HEK293 (cell line): ENCODE results near the gene CXCL14.

Experiments
- CTCF ChIA-PET: fragments of 350-600 bp; formaldehyde crosslinking; extraction: SDS; loops from one replicate; lab custom pipeline; 2021; ENCODE audit warnings: antibody characterized with exemption; lab: Yijun Ruan, JAX
- POLR2A ChIA-PET: fragments of 300-600 bp; formaldehyde crosslinking; extraction: SDS; loops from one replicate; lab custom pipeline; 2020; ENCODE audit warnings: antibody characterized with exemption, inconsistent platforms; lab: Yijun Ruan, JAX
- H3K27ac ChIP-seq: fragments of 200-500 bp; sonication (Bioruptor generic); 2 replicates; pipeline ENCODE4 v1.5.1; 2014; ENCODE audit warnings: low read depth, low read length, control low read depth, inconsistent platforms; ENCODE audit errors: extremely low read depth
- H3K36me3 ChIP-seq, 2 experiments: fragments of 200-500 bp in 1 of 2; sonication (Bioruptor generic) in 1 of 2; 1 replicate in 1 of 2; 2 replicates in 1 of 2; pipeline ENCODE4 v1.5.1; 2014 to 2017; ENCODE audit warnings: inconsistent platforms in 2 of 2, low read length in 2 of 2; ENCODE audit not compliant: control insufficient read depth in 2 of 2, insufficient read depth in 1 of 2
- H3K4me1 ChIP-seq: fragments of 200-500 bp; sonication (Bioruptor generic); 2 replicates; pipeline ENCODE4 v1.5.1; 2014; ENCODE audit warnings: mild to moderate bottlenecking, low read length, inconsistent platforms; ENCODE audit not compliant: control insufficient read depth, insufficient read depth
- H3K4me3 ChIP-seq: 2 replicates; pipeline ENCODE4 v1.5.1; 2011; ENCODE audit warnings: low read depth, mild to moderate bottlenecking, control low read depth, low read length, moderate library complexity
- H3K9me3 ChIP-seq: fragments of 200-500 bp; sonication (Bioruptor generic); 2 replicates; pipeline ENCODE4 v1.5.1; 2014; ENCODE audit warnings: low read depth, low read length, inconsistent platforms; ENCODE audit not compliant: control insufficient read depth, insufficient read depth
- HOXA7 ChIP-seq: sonication (generic); formaldehyde crosslinking; IDR thresholded peaks from 2 replicates; pipeline ENCODE4 v1.8.1; 2022; ENCODE audit warnings: missing genetic modification reagents, borderline replicate concordance
- ZBTB48 ChIP-seq: fragments of 450-650 bp; formaldehyde crosslinking; IDR thresholded peaks from 2 replicates; pipeline ENCODE4 v1.5.1; 2016; ENCODE audit warnings: missing biosample characterization, missing genetic modification characterization
- ZFP69B ChIP-seq: fragments of 450-650 bp; formaldehyde crosslinking; IDR thresholded peaks from 2 replicates; pipeline ENCODE4 v1.5.1; 2016; ENCODE audit warnings: missing biosample characterization, missing genetic modification characterization
- ZIC2 ChIP-seq: fragments of 450-650 bp; formaldehyde crosslinking; IDR thresholded peaks from 2 replicates; pipeline ENCODE4 v1.5.1; 2016; ENCODE audit warnings: missing biosample characterization, missing genetic modification characterization
- ZNF202 ChIP-seq: fragments of 450-650 bp; formaldehyde crosslinking; IDR thresholded peaks from 2 replicates; pipeline ENCODE4 v1.5.1; 2016; ENCODE audit warnings: missing biosample characterization, missing genetic modification characterization, borderline replicate concordance
- ZNF223 ChIP-seq: fragments of 450-650 bp; formaldehyde crosslinking; IDR thresholded peaks from 2 replicates; pipeline ENCODE4 v1.5.1; 2016; ENCODE audit warnings: missing biosample characterization, missing genetic modification characterization
- ZNF423 ChIP-seq: fragments of 450-650 bp; formaldehyde crosslinking; IDR thresholded peaks from 2 replicates; pipeline ENCODE4 v1.5.1; 2016; ENCODE audit warnings: missing biosample characterization, missing genetic modification characterization
- ZNF510 ChIP-seq: fragments of 450-650 bp; formaldehyde crosslinking; IDR thresholded peaks from 2 replicates; pipeline ENCODE4 v1.5.1; 2018; ENCODE audit warnings: mild to moderate bottlenecking, missing genetic modification characterization, missing biosample characterization; ENCODE audit not compliant: insufficient replicate concordance
- ZNF521 ChIP-seq: fragments of 450-650 bp; formaldehyde crosslinking; IDR thresholded peaks from 2 replicates; pipeline ENCODE4 v1.5.1; 2017; ENCODE audit warnings: missing biosample characterization, mild to moderate bottlenecking, missing genetic modification characterization
- ZNF629 ChIP-seq: fragments of 450-650 bp; formaldehyde crosslinking; IDR thresholded peaks from 2 replicates; pipeline ENCODE4 v1.5.1; 2017; ENCODE audit warnings: missing biosample characterization, missing genetic modification characterization
- ZNF654 ChIP-seq: fragments of 450-650 bp; formaldehyde crosslinking; IDR thresholded peaks from 2 replicates; pipeline ENCODE4 v1.5.1; 2016; ENCODE audit warnings: low read depth, missing biosample characterization, missing genetic modification characterization
- ZNF707 ChIP-seq: fragments of 450-650 bp; formaldehyde crosslinking; IDR thresholded peaks from 2 replicates; pipeline ENCODE4 v1.5.1; 2016; ENCODE audit warnings: missing biosample characterization, missing genetic modification characterization
- ZNF768 ChIP-seq: fragments of 450-650 bp; formaldehyde crosslinking; IDR thresholded peaks from 2 replicates; pipeline ENCODE4 v1.5.1; 2018; ENCODE audit warnings: missing biosample characterization, mild to moderate bottlenecking, missing genetic modification characterization
- TF ChIP-seq, protein P1 (sequence below): fragments of 450-650 bp; formaldehyde crosslinking; IDR thresholded peaks from 2 replicates; pipeline ENCODE4 v1.5.1; 2016; ENCODE audit warnings: missing biosample characterization, missing genetic modification characterization
- TF ChIP-seq, protein P2 (sequence below): fragments of 450-650 bp; formaldehyde crosslinking; IDR thresholded peaks from 2 replicates; pipeline ENCODE4 v1.5.1; 2017; ENCODE audit warnings: missing biosample characterization, missing genetic modification characterization
- TF ChIP-seq, protein P3 (sequence below): fragments of 450-650 bp; formaldehyde crosslinking; IDR thresholded peaks from 2 replicates; pipeline ENCODE4; 2016; ENCODE audit warnings: missing biosample characterization, missing genetic modification characterization
- TF ChIP-seq, protein P4 (sequence below): fragments of 450-650 bp; formaldehyde crosslinking; IDR thresholded peaks from 2 replicates; pipeline ENCODE4 v1.5.1; 2016; ENCODE audit warnings: missing biosample characterization, missing genetic modification characterization

CXCL14 gene

DNA sequence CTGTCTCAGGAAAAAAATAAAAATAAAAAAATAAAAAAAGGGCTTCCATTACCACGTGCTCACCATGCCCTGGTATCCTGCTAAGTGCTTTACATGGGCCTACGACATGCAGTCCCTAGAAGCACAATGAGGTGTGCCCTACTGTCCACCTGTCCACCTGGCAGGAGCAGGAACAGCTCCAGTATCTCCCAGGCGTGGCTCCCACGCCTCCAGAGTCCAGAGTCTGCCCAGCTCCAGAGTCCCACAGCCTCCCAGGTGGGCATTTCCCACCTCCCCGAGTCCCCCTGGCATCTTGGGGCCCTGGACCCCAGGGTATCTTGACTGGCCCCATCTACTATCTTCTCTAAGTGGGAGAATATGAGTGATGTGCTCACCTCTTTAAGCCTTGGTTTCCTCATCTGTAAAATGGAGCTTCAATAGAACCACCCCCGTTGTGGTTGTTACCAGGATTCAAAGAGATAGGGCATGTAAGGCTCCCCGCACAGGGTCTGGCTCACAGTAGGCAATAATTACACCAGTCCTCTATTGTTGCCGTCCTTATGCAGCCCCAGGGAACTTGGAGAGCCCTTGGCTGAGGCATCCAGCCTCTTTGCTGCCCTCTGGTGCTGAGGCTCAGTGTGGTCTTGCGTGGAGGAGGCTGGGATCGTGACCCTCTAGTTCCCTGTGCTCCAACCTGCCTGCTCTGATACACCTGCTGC, 8.9 kb downstream of the CXCL14 start:
- H3K4me1 ChIP-seq: no peaks in the 10 kb centered on the region
- ChIA-PET CTCF (interaction anchor here (0.6 to 17.7 kb wide), 23 partner anchors 9 to 500 kb away, joined by 3 to 575 read pairs (median 3); partner anchors contain the start of genes CXCL14 and SLC25A48), POLR2A (no interaction called here)
- no peak overlapping the region for H3K4me3 ChIP-seq
- H3K36me3 ChIP-seq: no peaks in the 10 kb centered on the region
- H3K9me3 ChIP-seq: no peaks in the 10 kb centered on the region
- TF ChIP-seq ZNF510 (tag by site-specific recombination) (no peak), ZIC2 (peak; percentile 73), ZBTB48 (tag by site-specific recombination) (peak; percentile 77), ZNF654 (tag by site-specific recombination) (0 out of 2 replicates have a peak, but pooled peaks have one; percentile 14)
- H3K27ac ChIP-seq: no peak overlapping the region

GRCh38 chr5:135568923-135569360, 9.8 kb downstream of the CXCL14 start:
- no peaks in the 10 kb centered on the region for H3K9me3 ChIP-seq
- H3K4me1 ChIP-seq: no peaks in the 10 kb centered on the region
- ChIA-PET CTCF (interaction anchor here (0.6 to 17.7 kb wide), 8 partner anchors 8 to 345 kb away, joined by 3 to 575 read pairs (median 22); partner anchors contain the start of gene SLC25A48), POLR2A (no interaction called here)
- H3K4me3 ChIP-seq: no peak overlapping the region
- TF ChIP-seq, protein P1, sequence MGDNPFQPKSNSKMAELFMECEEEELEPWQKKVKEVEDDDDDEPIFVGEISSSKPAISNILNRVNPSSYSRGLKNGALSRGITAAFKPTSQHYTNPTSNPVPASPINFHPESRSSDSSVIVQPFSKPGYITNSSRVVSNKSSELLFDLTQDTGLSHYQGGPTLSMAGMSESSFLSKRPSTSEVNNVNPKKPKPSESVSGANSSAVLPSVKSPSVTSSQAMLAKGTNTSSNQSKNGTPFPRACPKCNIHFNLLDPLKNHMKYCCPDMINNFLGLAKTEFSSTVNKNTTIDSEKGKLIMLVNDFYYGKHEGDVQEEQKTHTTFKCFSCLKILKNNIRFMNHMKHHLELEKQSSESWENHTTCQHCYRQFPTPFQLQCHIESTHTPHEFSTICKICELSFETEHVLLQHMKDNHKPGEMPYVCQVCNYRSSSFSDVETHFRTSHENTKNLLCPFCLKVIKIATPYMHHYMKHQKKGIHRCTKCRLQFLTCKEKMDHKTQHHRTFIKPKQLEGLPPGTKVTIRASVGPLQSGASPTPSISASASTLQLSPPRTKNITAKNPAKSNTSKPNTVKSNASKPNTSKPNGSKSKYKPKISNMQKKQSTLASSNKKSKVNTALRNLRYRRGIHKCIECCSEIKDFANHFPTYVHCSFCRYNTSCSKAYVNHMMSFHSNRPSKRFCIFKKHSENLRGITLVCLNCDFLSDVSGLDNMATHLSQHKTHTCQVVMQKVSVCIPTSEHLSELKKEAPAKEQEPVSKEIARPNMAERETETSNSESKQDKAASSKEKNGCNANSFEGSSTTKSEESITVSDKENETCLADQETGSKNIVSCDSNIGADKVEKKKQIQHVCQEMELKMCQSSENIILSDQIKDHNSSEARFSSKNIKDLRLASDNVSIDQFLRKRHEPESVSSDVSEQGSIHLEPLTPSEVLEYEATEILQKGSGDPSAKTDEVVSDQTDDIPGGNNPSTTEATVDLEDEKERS: no peak
- TF ChIP-seq ZNF768 (tag by site-specific recombination) (peak; percentile 66), ZNF707 (tag by site-specific recombination) (no peak)
- TF ChIP-seq, protein P2, sequence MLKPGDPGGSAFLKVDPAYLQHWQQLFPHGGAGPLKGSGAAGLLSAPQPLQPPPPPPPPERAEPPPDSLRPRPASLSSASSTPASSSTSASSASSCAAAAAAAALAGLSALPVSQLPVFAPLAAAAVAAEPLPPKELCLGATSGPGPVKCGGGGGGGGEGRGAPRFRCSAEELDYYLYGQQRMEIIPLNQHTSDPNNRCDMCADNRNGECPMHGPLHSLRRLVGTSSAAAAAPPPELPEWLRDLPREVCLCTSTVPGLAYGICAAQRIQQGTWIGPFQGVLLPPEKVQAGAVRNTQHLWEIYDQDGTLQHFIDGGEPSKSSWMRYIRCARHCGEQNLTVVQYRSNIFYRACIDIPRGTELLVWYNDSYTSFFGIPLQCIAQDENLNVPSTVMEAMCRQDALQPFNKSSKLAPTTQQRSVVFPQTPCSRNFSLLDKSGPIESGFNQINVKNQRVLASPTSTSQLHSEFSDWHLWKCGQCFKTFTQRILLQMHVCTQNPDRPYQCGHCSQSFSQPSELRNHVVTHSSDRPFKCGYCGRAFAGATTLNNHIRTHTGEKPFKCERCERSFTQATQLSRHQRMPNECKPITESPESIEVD: no peak
- TF ChIP-seq, protein P3, sequence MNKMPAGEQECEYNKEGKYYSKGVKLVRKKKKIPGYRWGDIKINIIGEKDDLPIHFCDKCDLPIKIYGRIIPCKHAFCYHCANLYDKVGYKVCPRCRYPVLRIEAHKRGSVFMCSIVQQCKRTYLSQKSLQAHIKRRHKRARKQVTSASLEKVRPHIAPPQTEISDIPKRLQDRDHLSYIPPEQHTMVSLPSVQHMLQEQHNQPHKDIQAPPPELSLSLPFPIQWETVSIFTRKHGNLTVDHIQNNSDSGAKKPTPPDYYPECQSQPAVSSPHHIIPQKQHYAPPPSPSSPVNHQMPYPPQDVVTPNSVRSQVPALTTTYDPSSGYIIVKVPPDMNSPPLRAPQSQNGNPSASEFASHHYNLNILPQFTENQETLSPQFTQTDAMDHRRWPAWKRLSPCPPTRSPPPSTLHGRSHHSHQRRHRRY (tag by site-specific recombination): no peak
- H3K27ac ChIP-seq: no peak overlapping the region
- no peaks in the 10 kb centered on the region for H3K36me3 ChIP-seq

- no peak overlapping the region for H3K27ac ChIP-seq
- no peak overlapping the region for H3K4me3 ChIP-seq
- no peaks in the 10 kb centered on the region for H3K4me1 ChIP-seq
- CTCF ChIA-PET: interaction anchor here (0.5 to 17.7 kb wide), 10 partner anchors 7 to 314 kb away, joined by 4 to 575 read pairs (median 28); partner anchors contain the start of genes CXCL14 and SLC25A48
- H3K36me3 ChIP-seq: no peaks in the 10 kb centered on the region
- no peaks in the 10 kb centered on the region for H3K9me3 ChIP-seq
- POLR2A ChIA-PET: no interaction called here
- TF ChIP-seq, protein P4, sequence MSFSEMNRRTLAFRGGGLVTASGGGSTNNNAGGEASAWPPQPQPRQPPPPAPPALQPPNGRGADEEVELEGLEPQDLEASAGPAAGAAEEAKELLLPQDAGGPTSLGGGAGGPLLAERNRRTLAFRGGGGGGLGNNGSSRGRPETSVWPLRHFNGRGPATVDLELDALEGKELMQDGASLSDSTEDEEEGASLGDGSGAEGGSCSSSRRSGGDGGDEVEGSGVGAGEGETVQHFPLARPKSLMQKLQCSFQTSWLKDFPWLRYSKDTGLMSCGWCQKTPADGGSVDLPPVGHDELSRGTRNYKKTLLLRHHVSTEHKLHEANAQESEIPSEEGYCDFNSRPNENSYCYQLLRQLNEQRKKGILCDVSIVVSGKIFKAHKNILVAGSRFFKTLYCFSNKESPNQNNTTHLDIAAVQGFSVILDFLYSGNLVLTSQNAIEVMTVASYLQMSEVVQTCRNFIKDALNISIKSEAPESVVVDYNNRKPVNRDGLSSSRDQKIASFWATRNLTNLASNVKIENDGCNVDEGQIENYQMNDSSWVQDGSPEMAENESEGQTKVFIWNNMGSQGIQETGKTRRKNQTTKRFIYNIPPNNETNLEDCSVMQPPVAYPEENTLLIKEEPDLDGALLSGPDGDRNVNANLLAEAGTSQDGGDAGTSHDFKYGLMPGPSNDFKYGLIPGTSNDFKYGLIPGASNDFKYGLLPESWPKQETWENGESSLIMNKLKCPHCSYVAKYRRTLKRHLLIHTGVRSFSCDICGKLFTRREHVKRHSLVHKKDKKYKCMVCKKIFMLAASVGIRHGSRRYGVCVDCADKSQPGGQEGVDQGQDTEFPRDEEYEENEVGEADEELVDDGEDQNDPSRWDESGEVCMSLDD (tag by site-specific recombination): no peak
- TF ChIP-seq ZFP69B (tag by site-specific recombination) (no peak), ZNF423 (tag by site-specific recombination) (no peak), ZNF202 (tag by site-specific recombination) (no peak), ZNF223 (no peak), HOXA7 (CRISPR knock-in tag) (no peak), ZNF521 (tag by site-specific recombination) (no peak), ZNF629 (tag by site-specific recombination) (no peak)
Observed at GRCh38 chr5:135568246-135568645, 10.5 kb downstream of the CXCL14 start.
